Left renal cortex interstitium (tissue), 4 donors: ENCODE measurements around the gene FAR1. TPM values are rescaled to one million over a fixed set of nuclear protein-coding genes. Genes with fewer than 3 reads are reported as not detected.
"Not testable (repeated sequence)": the region's sequence is repeated elsewhere in the genome, so short reads cannot be mapped to it uniquely, and the experiment has no call there.

Experiments
- DNase-seq, 4 donors: peaks; one replicate each; pipeline ENCODE4 v3.0.0-alpha.2; 2013; ENCODE audit warnings: low read depth in 4 of 4, low spot score in 2 of 4, missing footprints in 1 of 4
- polyA plus RNA-seq, 4 donors: library from polyadenylated mRNA; unstranded; fragments of 120-200 nt; gene quantifications; one replicate each; pipeline ENCODE4 v1.2.1, GENCODE V29; 2013; ENCODE audit not compliant: insufficient read length in 4 of 4

Gene FAR1, protein sequence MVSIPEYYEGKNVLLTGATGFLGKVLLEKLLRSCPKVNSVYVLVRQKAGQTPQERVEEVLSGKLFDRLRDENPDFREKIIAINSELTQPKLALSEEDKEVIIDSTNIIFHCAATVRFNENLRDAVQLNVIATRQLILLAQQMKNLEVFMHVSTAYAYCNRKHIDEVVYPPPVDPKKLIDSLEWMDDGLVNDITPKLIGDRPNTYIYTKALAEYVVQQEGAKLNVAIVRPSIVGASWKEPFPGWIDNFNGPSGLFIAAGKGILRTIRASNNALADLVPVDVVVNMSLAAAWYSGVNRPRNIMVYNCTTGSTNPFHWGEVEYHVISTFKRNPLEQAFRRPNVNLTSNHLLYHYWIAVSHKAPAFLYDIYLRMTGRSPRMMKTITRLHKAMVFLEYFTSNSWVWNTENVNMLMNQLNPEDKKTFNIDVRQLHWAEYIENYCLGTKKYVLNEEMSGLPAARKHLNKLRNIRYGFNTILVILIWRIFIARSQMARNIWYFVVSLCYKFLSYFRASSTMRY
- polyA plus RNA-seq: 10 to 100 TPM; 51.1 to 89.2 (median 69.2) TPM

DNA sequence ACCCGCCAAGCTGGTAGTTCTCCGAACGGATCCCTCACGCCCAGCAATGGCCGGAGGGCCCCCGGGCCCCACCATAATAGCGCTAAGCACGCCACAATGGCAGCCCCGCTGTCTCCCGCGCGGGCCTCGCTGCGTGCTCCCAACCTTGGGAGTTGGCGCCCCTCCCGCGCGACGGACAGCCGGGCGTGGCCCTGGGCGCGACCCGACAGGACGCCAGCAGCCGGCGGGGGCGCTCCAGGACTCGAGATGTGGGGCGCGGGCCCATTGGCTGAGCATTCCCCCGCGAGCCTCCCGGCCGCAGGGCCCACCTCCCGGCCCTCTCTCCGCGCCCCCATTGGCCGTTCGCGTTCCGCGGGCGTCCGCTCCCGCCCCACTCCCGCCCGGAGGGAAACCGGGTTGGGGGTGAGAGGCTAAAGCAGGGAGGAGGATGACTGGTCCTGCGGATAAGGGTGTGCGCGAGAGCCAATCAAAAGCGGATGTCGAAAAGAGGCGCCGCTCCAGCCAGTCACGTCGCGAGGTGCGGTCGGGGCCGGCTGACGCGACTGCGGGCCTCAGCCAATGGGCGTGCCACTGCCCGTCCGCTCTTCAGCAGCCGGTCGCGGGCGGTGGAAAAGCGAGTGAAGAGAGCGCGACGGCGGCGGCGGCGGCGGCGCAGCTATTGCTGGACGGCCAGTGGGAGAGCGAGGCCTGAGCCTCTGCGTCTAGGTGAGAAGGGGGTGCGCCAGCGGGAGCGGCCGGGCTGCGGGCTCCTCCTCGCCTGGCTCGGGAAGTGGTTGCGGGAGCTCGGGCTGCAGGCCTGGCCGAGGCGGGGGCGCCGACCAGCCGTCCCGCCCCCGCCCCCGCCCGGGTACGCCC, at the start of gene FAR1:
FAR1 (plus strand) TSS at position 567 of the 855 bp plus-strand sequence. CDS start 26,098 bp downstream, outside the sequence.
- peak; percentile 87 to 97 (median 94) for DNase-seq

DNA sequence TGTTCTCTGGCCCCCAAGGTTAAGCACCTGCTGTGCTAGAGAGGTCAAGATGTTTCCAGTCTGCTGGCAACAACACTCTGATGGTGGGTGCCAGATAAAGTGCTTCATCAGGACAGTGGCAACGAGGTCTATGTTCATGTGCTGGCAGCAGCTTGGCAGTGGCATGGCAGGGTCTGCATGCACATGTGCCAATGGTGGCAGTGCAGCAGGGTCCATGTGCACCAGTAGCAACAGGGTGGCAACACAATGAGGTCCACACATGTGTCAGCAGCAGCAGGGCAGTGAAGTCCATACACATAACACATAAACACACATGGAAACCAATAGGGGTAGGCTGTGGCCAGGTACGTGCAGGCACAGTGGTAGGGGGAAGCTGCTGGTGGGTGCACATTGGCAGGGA, 48.4 kb upstream of the FAR1 start:
- no peak for DNase-seq

DNA sequence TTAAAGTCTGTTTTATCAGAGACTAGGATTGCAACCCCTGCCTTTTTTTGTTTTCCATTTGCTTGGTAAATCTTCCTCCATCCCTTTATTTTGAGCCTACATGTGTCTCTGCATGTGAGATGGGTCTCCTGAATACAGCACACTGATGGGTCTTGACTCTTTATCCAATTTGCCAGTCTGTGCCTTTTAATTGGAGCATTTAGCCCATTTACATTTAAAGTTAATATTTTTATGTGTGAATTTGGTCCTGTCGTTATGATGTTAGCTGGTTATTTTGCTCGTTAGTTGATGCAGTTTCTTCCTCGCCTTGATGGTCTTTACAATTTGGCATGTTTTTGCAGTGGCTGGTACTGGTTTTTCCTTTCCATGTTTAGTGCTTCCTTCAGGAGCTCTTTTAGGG, 41.6 kb upstream of the FAR1 start:
- DNase-seq: not testable (repeated sequence)

DNA sequence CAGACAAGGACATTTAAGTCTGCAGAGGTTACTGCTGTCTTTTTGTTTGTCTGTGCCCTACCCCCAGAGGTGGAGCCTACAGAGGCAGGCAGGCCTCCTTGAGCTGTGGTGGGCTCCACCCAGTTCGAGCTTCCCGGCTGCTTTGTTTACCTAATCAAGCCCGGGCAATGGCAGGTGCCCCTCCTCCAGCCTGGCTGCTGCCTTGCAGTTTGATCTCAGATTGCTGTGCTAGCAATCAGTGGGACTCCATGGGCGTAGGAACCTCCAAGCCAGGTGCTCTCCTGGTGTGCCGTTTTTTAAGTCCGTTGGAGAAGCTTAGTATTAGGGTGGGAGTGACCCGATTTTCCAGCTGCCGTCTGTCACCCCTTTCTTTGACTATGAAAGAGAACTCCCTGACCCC, 39.8 kb upstream of the FAR1 start:
- DNase-seq: not testable (repeated sequence)

DNA sequence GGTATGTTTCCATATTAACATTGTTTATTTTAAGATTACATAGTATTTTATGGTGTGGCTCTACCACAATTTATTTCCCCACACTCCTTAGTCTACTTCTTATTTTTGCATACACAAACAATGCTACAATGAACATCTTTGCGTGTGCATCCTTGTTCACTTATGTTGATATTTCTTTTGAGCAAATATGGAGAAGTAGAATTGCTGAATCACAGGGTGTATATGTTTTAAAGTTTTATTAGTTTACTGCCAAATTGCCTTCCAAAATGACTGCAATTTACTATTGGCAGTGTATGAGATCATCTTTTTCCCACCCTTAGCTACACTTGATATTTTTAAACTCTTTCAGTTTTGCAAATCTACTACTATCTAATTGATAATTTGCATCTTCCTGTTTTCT, 38.7 kb upstream of the FAR1 start:
- DNase-seq: no peak

DNA sequence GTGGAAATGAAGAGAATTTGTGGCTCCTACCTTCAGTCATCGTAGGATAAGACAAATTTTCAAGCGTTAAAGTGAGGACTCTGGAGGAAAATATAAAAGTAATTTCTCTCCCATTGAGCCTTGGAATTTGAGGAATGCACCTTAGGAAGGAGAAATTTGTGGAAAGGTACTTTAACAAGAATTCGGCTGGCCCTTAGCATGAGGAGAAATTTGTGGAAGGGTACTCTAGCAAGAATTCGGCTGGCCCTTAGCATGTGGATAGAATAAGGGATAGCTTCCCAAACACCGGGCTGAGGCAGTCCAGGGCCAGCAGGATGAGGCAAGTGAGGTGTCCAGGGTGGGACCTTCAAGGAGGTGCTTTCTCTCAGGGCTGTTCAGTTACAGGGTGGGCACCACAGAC, 33.2 kb upstream of the FAR1 start:
- DNase-seq: no peak

DNA sequence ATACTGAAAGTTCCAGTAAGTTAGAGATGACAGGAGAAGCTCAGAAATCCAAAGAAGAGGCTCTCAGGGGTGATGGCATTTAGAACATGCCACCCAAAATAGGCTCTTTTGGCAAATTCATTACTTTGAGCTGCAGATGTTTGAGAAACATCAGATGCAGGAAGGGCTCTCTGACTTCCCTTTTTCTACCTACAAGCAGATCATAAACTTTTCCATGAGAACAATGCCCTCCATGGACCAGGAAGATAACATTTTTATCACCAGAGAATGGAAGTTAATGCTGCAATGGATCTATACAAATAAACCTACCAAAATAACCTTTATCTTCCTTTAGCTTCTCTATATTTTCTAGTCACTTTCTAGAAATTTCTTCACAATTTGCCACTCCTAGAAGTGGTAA, 32.7 kb upstream of the FAR1 start:
- no peak for DNase-seq

DNA sequence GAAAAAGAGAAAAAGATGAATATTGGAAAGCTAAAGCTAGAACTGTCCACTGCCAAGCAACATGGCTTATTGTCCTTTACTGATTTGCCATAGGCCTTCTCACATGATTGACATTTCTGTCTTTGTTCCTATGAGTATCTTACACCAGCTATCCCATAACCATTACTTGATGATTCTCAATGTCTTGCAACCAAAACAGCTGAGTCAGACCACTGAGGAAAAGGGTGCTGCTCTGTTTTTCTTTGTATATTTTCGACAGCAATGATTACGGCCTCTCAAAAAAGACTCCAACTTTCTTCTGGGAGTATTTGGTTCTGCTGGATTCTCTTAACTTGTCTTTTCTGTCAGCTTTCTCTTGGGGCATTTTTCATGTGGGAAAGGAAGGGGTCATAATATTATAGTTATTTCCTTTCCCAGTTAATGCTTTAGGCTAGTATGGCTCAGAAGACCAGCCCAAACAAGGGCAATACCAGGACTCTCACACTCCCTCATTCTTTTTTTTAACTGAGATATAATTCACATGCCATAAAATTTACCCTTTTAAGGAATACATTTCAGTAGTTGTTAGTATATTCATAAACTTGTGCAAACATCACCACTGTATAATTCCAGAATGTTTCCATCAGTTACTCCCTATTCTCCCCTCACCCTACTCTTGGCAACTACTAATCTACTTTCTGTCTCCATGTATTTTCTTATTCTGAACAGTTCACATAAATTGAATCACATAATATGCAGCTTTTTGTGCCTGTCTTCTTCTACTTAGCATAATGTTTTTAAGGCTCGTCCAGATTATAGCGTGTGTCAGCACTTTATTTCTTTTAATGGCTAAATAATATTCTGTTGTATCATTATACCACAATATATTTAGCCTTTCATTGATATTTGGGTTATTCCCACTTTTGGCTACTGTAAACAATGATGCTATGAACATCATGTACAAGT, 31.1 kb upstream of the FAR1 start:
- no peak for DNase-seq

DNA sequence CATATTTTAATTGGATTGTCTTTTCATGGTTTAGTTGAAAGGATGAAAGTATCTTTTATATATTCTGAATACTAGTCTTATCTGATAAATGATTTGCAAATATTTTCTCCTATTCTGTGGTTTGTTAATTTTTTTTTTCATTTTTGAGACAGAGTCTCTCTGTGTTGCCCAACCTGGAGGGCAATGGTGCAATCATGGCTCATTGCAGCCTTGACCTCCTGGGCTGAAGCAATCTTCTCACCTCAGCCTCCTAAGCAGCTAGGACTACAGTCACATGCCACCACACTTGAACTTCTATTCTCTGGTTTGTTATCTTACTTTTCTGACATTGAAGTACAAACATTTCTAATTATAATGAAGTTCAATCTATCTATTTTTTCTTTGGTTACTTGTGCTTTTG, 30.0 kb upstream of the FAR1 start:
- no peak for DNase-seq

DNA sequence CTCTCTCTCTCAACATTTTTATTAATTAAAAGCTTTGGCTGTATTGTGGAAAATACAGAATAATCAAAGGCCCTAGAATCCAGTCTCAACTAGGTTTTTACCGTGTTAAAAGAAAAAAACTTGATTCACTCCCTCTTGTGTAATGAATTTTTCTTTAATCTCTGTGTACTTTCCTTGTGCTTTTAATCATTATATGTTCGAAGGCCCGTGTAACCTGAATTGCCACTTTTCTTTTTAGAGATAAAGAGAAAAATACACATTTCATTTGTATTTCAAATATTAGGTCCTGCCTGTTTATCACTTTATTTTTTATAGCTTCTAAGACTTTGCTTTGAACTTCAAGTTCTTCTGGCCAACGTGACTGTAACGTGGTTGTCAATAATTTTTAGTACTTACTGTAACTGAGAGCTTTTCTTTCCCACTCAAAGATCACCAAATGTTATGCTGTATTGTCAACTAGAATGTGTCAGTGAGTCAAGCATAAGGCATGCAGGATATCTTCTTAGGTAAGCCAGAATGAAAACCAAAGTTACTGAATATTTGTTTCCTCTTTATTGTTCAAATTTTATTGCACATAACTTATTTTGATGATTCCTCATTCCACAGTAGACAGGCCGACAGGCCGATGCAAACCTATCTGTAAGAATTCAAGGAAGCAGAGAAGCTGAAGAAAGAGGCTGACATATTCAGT, 23.3 kb upstream of the FAR1 start:
- no peak for DNase-seq

DNA sequence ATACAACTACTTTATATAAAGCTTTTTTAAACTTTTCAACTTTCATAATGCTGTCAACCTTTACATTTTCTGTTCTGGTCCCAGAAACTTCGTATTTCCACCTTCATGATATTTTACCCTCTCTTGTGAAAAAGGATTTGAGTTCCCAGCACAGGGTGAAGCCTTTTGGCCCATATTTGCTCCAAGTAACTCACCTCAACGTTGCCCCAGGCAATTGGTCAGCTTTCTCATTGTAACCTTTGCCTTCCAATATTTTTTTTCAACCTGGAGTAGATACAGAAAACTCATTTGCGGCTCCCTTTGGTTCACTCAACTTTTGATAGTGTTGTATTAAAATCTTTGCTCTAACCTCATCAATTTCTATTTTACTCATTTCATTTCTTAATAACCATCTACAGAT, 21.1 kb upstream of the FAR1 start:
- no peak for DNase-seq

DNA sequence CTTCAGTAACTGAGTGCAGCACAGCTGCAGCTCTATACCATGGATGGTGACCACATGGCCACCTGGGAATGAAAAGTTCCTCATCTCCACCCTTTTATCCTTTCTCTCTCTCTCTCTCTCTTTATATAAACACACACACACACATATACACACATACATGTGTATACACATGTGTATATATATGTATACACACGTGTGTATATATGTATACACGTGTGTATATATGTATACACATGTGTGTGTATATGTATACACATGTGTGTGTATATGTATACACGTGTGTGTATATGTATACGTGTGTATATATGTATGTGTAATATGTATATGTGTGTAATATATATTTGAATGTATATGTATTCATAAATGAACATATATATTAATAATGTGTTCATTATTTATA, 18.8 kb upstream of the FAR1 start:
- DNase-seq: no peak

DNA sequence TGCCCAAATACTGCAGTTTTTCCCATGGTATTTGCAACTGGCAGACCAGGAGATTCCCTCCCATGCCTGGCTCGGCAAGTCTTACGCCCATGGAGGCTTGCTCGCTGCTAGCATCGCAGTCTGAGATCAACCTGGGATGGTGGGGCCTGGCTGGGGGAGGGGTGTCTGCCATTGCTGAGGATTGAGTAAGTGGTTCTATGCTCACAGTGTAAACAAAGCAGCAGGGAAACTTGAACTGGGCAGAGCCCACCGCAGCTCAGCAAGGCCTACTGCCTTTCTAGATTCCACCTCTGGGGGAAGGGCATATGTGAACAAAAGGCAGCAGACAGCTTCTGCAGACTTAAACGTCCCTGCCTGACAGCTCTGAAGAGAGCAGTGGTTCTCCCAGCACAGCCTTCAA, 17.0 kb upstream of the FAR1 start:
- DNase-seq: not testable (repeated sequence)

DNA sequence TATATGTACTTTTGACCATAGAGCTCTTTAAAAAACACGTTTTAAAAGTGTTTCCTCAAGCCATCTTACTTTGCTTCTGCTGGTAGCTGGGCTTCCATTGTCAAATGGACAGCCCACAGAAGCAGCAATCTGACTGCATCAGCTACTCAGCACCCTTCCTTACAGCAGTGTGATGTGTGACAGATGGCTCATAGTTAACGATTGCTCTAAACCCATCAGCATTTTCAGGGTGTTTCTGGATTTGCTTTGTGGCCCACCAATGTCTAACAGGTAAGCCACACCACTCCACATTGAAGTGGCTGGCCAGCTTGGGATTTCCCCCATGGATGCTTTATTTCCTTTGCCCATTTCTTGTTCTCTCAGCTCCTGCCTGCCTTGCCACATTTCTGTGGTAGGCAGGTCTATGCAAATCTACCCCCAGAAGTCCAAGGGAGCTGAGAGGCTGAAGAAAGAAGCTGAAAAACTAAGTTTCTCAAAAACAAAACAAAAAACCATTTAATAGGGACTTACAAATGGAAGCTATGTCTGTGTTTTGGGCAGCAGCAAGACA, 7.3 kb upstream of the FAR1 start:
- no peak for DNase-seq

DNA sequence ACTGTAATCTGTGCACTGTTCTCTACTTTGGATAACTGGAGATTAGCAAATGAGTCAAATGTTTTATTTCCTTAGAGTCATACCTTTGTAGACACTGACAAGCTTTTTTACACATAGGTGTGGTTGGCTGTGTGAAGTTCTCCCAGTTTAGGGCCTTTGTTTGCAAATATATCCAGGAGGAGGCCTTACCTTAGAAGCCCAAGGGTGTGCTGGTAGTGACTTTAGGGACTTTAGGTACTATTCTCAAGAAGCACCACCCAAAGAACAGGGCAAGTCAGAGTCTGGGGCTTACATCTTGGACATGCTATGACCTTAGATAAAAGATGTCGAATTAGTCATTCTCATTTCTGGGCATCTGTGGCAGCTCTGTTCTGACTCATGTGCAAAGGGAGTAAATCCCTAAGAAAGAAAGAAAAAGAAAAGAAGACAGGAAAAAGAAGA, 4.8 kb upstream of the FAR1 start:
- DNase-seq: no peak

DNA sequence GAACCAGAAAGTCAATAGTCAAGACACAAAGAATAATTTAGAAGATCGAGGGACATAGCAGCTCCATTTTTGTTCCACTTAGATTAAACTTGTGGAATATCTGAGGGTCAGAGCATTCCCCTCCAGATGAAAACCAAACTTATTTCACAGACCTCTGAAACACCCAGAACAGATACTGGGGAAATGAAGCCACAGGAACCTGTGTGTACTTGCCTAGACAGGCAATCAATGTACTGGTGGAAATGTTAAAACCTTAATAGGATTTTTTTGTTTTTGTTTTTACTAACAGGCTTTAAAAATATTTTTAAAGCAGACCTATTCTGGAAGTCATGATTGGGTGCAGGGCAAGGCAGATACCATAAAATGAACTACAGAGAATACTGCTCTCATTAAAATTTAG, 4.1 kb upstream of the FAR1 start:
- DNase-seq: no peak

DNA sequence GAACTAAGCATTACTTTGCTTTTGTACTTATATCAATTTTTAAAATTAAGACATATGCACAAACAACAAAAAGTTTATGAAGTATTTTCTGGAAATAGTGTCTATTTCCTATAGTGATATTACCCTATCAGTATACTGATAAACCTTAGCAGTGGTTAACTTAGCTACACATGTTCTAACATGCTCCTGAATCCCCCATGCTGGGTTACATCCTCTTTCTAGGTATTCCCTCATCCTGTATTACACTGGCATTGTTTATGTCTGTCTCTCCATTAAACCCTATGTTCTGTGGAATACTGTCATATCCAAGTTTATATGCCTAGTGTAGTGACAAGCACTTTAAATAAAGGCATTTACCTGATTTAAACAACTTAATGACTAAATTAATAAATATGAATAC, 1.8 kb upstream of the FAR1 start:
- DNase-seq: no peak

DNA sequence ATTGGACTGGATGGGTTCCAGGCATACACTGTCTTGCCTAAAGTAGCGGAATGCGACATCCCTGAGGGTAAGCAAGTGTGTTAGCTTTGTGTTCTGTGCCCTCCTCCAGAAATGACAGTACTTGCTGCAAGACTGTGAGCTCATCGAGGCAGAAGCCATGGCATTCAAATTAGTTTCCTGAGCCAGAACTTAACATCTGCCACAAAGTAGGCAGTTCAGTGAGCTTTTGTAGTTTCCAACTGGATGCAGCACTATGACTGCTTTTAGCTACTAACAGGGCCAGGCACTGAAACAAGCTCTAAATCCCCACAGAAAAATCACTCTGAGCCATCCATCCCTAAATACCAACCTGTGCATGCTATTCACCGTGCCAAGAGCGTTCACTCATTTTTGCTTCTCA, 1.2 kb upstream of the FAR1 start:
- no peak for DNase-seq

DNA sequence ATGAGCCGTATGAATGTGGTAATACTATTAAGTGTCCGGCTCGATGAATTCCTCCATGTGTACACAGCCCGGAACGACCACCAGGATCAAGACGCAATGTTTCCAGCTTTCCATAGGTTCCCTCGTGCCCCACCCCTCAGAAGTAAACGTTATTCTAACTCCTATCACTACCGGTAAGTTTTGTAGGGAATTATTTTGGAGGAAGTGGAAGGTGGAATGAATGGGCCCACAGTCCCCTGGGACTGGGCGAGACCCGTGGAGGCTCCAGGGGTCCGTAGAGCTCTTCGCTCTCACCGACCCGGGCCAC, 720 bp upstream of the FAR1 start:
- peak in 1 of 4 donors; percentile 8 for DNase-seq
